ENCODE results near the gene UPP1. TPM values are rescaled to one million over a fixed set of nuclear protein-coding genes. Genes with fewer than 3 reads are reported as not detected.
"Not testable (repeated sequence)": the region's sequence is repeated elsewhere in the genome, so short reads cannot be mapped to it uniquely, and the experiment has no call there.

UPP1 gene
- polyA plus RNA-seq, 4 donors = 1.2 to 15.9 (median 11.3) TPM

GRCh38 chr7:48108959-48109847 is 20.1 kb downstream of the UPP1 start:
- no peak for DNase-seq (ENCODE audit: low read depth in 4 of 4, low spot score in 3 of 4)

- peak in 2 of 4 donors; percentile 34 to 36 for DNase-seq (ENCODE audit: low read depth in 4 of 4, low spot score in 3 of 4)
These were observed 21.0 kb downstream of the UPP1 start for GRCh38 chr7:48109848-48110663.

- no peak for DNase-seq (ENCODE audit: low read depth in 4 of 4, low spot score in 3 of 4)
These were observed 21.8 kb downstream of the UPP1 start for GRCh38 chr7:48110868-48111267.

- DNase-seq (ENCODE audit: low read depth in 4 of 4, low spot score in 3 of 4) = no peak
These were observed 22.5 kb downstream of the UPP1 start for GRCh38 chr7:48111596-48111995.

GRCh38 chr7:48112401-48113165 is 23.5 kb downstream of the UPP1 start:
- no peak for DNase-seq (ENCODE audit: low read depth in 4 of 4, low spot score in 3 of 4)

GRCh38 chr7:48113275-48113674 is 24.2 kb downstream of the UPP1 start:
- DNase-seq (ENCODE audit: low read depth in 4 of 4, low spot score in 3 of 4) = no peak

GRCh38 chr7:48114115-48114514 is 25.1 kb downstream of the UPP1 start:
- DNase-seq (ENCODE audit: low read depth in 4 of 4, low spot score in 3 of 4) = no peak

GRCh38 chr7:48114589-48114988 is 25.5 kb downstream of the UPP1 start:
- no peak for DNase-seq (ENCODE audit: low read depth in 4 of 4, low spot score in 3 of 4)

GRCh38 chr7:48116043-48116442 is 27.0 kb downstream of the UPP1 start:
- no peak for DNase-seq (ENCODE audit: low read depth in 4 of 4, low spot score in 3 of 4)

- DNase-seq (ENCODE audit: low read depth in 4 of 4, low spot score in 3 of 4) = no peak
These were observed 29.0 kb downstream of the UPP1 start for GRCh38 chr7:48118041-48118440.

GRCh38 chr7:48120536-48120935 is 31.5 kb downstream of the UPP1 start:
- DNase-seq (ENCODE audit: low read depth in 4 of 4, low spot score in 3 of 4) = not testable (repeated sequence)

- no peak for DNase-seq (ENCODE audit: low read depth in 4 of 4, low spot score in 3 of 4)
These were observed 37.0 kb downstream of the UPP1 start for GRCh38 chr7:48126037-48126436.

GRCh38 chr7:48130658-48131108 is 41.6 kb downstream of the UPP1 start:
- no peak for DNase-seq (ENCODE audit: low read depth in 4 of 4, low spot score in 3 of 4)

- DNase-seq (ENCODE audit: low read depth in 4 of 4, low spot score in 3 of 4) = no peak
These were observed 43.7 kb downstream of the UPP1 start for GRCh38 chr7:48132792-48133191.

GRCh38 chr7:48139459-48139858 is 50.4 kb downstream of the UPP1 start:
- no peak for DNase-seq (ENCODE audit: low read depth in 4 of 4, low spot score in 3 of 4)

- DNase-seq (ENCODE audit: low read depth in 4 of 4, low spot score in 3 of 4) = no peak
These were observed 51.1 kb downstream of the UPP1 start for GRCh38 chr7:48140001-48140681.

GRCh38 chr7:48141521-48141920 is 52.5 kb downstream of the UPP1 start:
- no peak for DNase-seq (ENCODE audit: low read depth in 4 of 4, low spot score in 3 of 4)

GRCh38 chr7:48144291-48144768 is 55.3 kb downstream of the UPP1 start:
- DNase-seq (ENCODE audit: low read depth in 4 of 4, low spot score in 3 of 4) = no peak

- DNase-seq (ENCODE audit: low read depth in 4 of 4, low spot score in 3 of 4) = no peak
These were observed 58.1 kb downstream of the UPP1 start for GRCh38 chr7:48147078-48147591.

- DNase-seq (ENCODE audit: low read depth in 4 of 4, low spot score in 3 of 4) = not testable (repeated sequence)
These were observed 58.6 kb downstream of the UPP1 start for GRCh38 chr7:48147690-48148089.

All from left renal pelvis (tissue), 4 donors.